ENCODE measurements around the gene IQCM. TPM values are rescaled to one million over a fixed set of nuclear protein-coding genes. Genes with fewer than 3 reads are reported as not detected.

The IQCM gene
- total RNA-seq, 2 donors from 2014 or later, result not detected

GRCh38 chr4:149735796-149736195 lies 79.8 kb downstream of the IQCM start:
- no peak overlapping the region for H3K27ac Mint-ChIP-seq
- no peaks in the 10 kb centered on the region for H3K36me3 Mint-ChIP-seq
- DNase-seq (ENCODE audit: low spot score in 2 of 2), result no peak
- no peak for ATAC-seq
- peaks cover 0 to 9% of the 10 kb centered on the region in 2 donors for H3K9me3 Mint-ChIP-seq

GRCh38 chr4:149728444-149728843 lies 87.2 kb downstream of the IQCM start:
- no peak for ATAC-seq
- no peaks in the 10 kb centered on the region for H3K36me3 Mint-ChIP-seq
- no peak overlapping the region for H3K27ac Mint-ChIP-seq
- DNase-seq (ENCODE audit: low spot score in 2 of 2), result no peak
- H3K9me3 Mint-ChIP-seq, result peaks cover 10 to 14% of the 10 kb centered on the region in 2 donors

- DNase-seq (ENCODE audit: low spot score in 2 of 2), result no peak
- Mint-ChIP-seq H3K27ac (no peak overlapping the region), H3K9me3 (peaks cover 10 to 14% of the 10 kb centered on the region in 2 donors), H3K36me3 (no peaks in the 10 kb centered on the region)
- ATAC-seq, result no peak
Measured at GRCh38 chr4:149727663-149728062, 88.0 kb downstream of the IQCM start.

- no peak overlapping the region for H3K27ac Mint-ChIP-seq
- H3K36me3 Mint-ChIP-seq, result no peaks in the 10 kb centered on the region
- DNase-seq (ENCODE audit: low spot score in 2 of 2), result no peak
- no peak for ATAC-seq
- peaks cover 4% of the 10 kb centered on the region in 2 donors for H3K9me3 Mint-ChIP-seq
Measured at GRCh38 chr4:149723065-149723464, 92.6 kb downstream of the IQCM start.

GRCh38 chr4:149719806-149720205 lies 95.8 kb downstream of the IQCM start:
- Mint-ChIP-seq H3K27ac (no peak overlapping the region), H3K9me3 (peaks cover 4% of the 10 kb centered on the region in 2 donors), H3K36me3 (no peaks in the 10 kb centered on the region)
- DNase-seq (ENCODE audit: low spot score in 2 of 2) (no peak), ATAC-seq (no peak)

GRCh38 chr4:149719357-149719756 lies 96.3 kb downstream of the IQCM start:
- ATAC-seq (no peak), DNase-seq (ENCODE audit: low spot score in 2 of 2) (no peak)
- Mint-ChIP-seq H3K27ac (no peak overlapping the region), H3K36me3 (no peaks in the 10 kb centered on the region), H3K9me3 (peaks cover 2% of the 10 kb centered on the region in 2 donors)

- Mint-ChIP-seq H3K27ac (no peak overlapping the region), H3K36me3 (no peaks in the 10 kb centered on the region), H3K9me3 (peaks cover 0 to 6% of the 10 kb centered on the region in 2 donors)
- no peak for DNase-seq (ENCODE audit: low spot score in 2 of 2)
- no peak for ATAC-seq
Measured at GRCh38 chr4:149718500-149718899, 97.1 kb downstream of the IQCM start.

- no peak for ATAC-seq
- DNase-seq (ENCODE audit: low spot score in 2 of 2), result no peak
- H3K36me3 Mint-ChIP-seq, result no peaks in the 10 kb centered on the region
Measured at GRCh38 chr4:149716728-149717127, 98.9 kb downstream of the IQCM start.

GRCh38 chr4:149715822-149716585 lies 99.6 kb downstream of the IQCM start:
- Mint-ChIP-seq H3K9me3 (peaks cover 0 to 6% of the 10 kb centered on the region in 2 donors), H3K27ac (no peak overlapping the region), H3K36me3 (no peaks in the 10 kb centered on the region)
- ATAC-seq (no peak), DNase-seq (ENCODE audit: low spot score in 2 of 2) (no peak)

More at GRCh38 chr4:149716728-149717127, 98.9 kb downstream of the IQCM start:
- H3K27ac Mint-ChIP-seq, result no peak overlapping the region
- peaks cover 0 to 6% of the 10 kb centered on the region in 2 donors for H3K9me3 Mint-ChIP-seq

- no peak for DNase-seq (ENCODE audit: low spot score in 2 of 2)
- Mint-ChIP-seq H3K9me3 (peaks cover 0 to 6% of the 10 kb centered on the region in 2 donors), H3K27ac (no peak overlapping the region), H3K36me3 (no peaks in the 10 kb centered on the region)
- ATAC-seq, result no peak
Measured at GRCh38 chr4:149713031-149713430, 102.6 kb downstream of the IQCM start.

GRCh38 chr4:149711593-149712365 lies 103.9 kb downstream of the IQCM start:
- Mint-ChIP-seq H3K36me3 (no peaks in the 10 kb centered on the region), H3K9me3 (peaks cover 0 to 6% of the 10 kb centered on the region in 2 donors), H3K27ac (no peak overlapping the region)
- ATAC-seq, result no peak
- no peak for DNase-seq (ENCODE audit: low spot score in 2 of 2)

- DNase-seq (ENCODE audit: low spot score in 2 of 2) (no peak), ATAC-seq (no peak)
Measured at GRCh38 chr4:149709640-149710039, 106.0 kb downstream of the IQCM start.

GRCh38 chr4:149708513-149709130 lies 107.0 kb downstream of the IQCM start:
- Mint-ChIP-seq H3K27ac (no peak overlapping the region), H3K36me3 (no peaks in the 10 kb centered on the region), H3K9me3 (no peaks in the 10 kb centered on the region)
- DNase-seq (ENCODE audit: low spot score in 2 of 2) (no peak), ATAC-seq (no peak)

More at GRCh38 chr4:149709640-149710039, 106.0 kb downstream of the IQCM start:
- peaks cover 0 to 6% of the 10 kb centered on the region in 2 donors for H3K9me3 Mint-ChIP-seq
- no peak overlapping the region for H3K27ac Mint-ChIP-seq
- no peaks in the 10 kb centered on the region for H3K36me3 Mint-ChIP-seq

- Mint-ChIP-seq H3K27ac (no peak overlapping the region), H3K9me3 (no peaks in the 10 kb centered on the region), H3K36me3 (no peaks in the 10 kb centered on the region)
- ATAC-seq (no peak), DNase-seq (ENCODE audit: low spot score in 2 of 2) (no peak)
Measured at GRCh38 chr4:149707862-149708261, 107.8 kb downstream of the IQCM start.

- DNase-seq (ENCODE audit: low spot score in 2 of 2) (no peak), ATAC-seq (no peak)
- Mint-ChIP-seq H3K36me3 (no peaks in the 10 kb centered on the region), H3K27ac (no peak overlapping the region), H3K9me3 (peaks cover 4 to 5% of the 10 kb centered on the region in 2 donors)
Measured at GRCh38 chr4:149706942-149707341, 108.7 kb downstream of the IQCM start.

GRCh38 chr4:149702414-149703293 lies 113.0 kb downstream of the IQCM start:
- Mint-ChIP-seq H3K36me3 (no peaks in the 10 kb centered on the region), H3K9me3 (peaks cover 4 to 5% of the 10 kb centered on the region in 2 donors), H3K27ac (no peak overlapping the region)
- ATAC-seq, result no peak
- no peak for DNase-seq (ENCODE audit: low spot score in 2 of 2)
